NCI-H1694 treated with DMSO at 0.1 percent for 48 hours (cell line): ENCODE results near the gene CDH23.

ENCODE experiments used
- DNase-seq: peaks from one replicate; lab custom pipeline; 2025; lab: John Stamatoyannopoulos, UW

Gene CDH23

GRCh38 chr10:71757399-71757922 lies 360.7 kb downstream of the CDH23 start:
- DNase-seq, result no peak

GRCh38 chr10:71761105-71761511 lies 364.4 kb downstream of the CDH23 start:
- no peak for DNase-seq

GRCh38 chr10:71761541-71762113 lies 364.9 kb downstream of the CDH23 start:
- no peak for DNase-seq

DNA sequence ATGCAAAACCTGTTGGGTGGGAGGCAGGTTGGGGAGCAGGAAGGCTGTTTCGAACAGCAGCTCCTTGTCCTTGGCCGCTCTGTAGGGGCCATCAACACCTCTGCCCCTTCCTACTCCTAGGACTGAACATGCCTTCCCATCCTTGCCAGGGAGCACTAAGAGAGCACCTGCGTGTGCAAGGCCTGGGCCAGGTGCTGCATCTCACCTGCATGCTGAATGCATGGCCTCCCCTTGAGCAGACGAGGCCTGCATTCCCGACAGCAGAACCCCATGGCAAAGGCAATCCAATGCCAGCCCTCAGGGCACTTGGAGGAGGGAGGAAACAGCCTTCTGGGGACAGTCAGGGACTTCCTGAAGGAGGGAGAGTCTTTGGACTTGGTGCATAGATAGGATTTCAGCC lies 365.6 kb downstream of the CDH23 start:
- no peak for DNase-seq

GRCh38 chr10:71763352-71764127 lies 366.8 kb downstream of the CDH23 start:
- no peak for DNase-seq

- DNase-seq, result no peak
These were observed 368.6 kb downstream of the CDH23 start for GRCh38 chr10:71765176-71765904.

- no peak for DNase-seq
These were observed 369.4 kb downstream of the CDH23 start for GRCh38 chr10:71765906-71766716.

GRCh38 chr10:71766717-71767419 lies 370.1 kb downstream of the CDH23 start:
- DNase-seq, result no peak

DNA sequence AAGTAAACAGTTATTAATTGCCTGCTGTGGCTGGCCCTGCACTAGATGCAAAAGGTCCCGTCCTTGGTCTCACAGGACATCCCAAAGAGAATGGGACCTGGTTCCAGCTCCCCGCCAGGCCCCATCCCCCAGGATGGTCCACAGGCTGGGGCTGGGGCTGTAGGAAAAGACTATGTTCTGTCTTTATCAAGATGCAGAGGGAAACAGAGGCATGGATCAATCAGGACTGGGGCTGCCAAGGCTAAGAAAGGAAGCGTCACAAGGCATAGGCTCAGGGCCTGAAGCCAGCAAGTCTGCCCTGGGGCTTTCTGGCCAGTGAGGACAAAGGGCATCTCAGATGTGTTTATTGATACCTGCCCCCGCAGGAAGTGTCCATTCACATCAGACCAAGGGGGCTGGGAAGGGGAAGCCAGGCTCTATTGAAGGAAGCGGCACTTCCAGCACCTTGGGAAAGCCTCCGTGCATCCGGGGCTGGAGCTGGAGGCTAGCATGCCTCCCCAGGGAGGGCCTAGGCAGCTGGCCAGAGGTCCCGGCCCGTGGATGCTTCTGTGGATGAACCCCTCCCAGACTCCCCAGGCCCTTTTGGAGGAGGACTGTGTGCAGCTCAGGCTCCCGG lies 370.8 kb downstream of the CDH23 start:
- DNase-seq, result no peak

- no peak for DNase-seq
These were observed 372.6 kb downstream of the CDH23 start for GRCh38 chr10:71769279-71769823.

GRCh38 chr10:71770255-71770654 lies 373.5 kb downstream of the CDH23 start:
- DNase-seq, result no peak

DNA sequence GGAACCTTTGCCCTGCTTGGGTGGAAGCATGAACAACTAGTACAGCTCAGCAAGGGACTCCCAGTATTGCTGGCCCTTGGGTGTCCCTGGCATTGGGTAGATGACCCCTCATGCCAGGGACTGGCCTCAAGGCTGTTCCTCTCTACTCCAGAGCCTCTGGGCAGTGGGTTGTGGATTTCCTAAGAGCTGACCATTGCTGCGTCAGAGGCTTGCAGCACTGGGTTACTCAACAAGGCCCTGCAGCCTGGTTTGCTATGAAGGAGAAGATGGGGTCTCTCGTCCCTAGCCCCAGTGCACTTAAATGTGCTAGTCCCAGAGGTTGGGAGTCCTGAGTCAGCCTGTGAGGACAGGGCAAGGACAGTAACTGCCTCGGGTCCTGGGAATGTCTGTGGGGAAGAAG lies 374.1 kb downstream of the CDH23 start:
- DNase-seq, result no peak

DNA sequence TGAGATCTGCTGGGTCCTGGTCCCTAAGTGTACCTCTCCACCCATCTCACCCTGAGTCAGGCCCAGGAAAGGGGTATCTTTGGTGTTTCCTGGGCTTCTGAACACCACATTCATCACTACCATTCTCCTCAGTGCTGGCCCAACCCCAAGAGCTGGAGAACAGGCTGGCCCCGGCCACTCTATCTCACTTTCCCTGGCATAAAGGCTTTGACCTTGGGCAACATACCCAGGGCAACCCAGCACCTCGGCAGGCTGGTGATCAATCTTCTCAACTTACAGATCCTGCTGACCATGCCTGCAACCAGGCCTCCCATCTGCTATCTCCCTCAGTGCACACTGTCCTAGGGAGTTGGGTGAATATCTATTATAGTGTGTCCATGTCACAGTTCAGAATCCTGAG lies 374.5 kb downstream of the CDH23 start:
- no peak for DNase-seq

DNA sequence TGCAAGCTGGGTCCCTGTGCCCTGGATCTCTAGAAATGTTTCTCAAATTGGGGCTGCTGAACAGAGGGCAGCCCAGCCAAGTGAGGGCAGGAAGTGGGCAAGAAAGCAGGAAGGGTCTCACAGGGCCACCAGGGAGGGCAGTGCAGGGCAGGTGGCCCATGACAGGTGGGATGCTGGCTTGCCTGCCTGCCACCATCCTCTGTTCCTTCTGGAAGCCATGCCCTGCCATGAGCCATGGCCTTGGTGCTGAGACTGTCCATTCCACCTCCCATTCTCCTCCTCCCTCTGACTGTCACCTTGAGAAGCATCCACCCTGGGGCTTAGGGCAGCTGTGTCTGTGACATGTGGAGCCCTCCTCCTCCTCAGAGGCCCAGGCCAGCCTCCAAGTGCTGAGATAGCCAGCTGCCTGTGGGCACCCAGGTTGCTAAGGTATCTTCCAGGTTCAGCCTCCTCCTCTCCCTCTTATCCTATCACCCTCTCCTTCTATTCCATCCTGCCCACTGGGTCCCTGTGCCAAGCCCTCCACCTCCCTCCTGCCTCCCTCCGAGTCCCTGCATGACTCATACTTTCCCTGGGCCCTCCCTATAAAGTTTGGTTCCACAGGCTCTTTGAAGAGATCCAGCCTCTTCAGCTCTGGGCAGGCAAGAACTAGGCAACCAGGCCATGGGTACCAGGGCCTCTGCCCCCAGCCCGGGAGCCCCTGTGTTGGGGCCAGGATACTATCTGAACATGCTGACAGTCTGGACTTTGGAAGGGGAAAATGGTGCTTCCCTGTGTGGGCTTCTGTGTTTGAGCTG lies 375.3 kb downstream of the CDH23 start:
- no peak for DNase-seq

- no peak for DNase-seq
These were observed 376.1 kb downstream of the CDH23 start for GRCh38 chr10:71772832-71773220.

DNA sequence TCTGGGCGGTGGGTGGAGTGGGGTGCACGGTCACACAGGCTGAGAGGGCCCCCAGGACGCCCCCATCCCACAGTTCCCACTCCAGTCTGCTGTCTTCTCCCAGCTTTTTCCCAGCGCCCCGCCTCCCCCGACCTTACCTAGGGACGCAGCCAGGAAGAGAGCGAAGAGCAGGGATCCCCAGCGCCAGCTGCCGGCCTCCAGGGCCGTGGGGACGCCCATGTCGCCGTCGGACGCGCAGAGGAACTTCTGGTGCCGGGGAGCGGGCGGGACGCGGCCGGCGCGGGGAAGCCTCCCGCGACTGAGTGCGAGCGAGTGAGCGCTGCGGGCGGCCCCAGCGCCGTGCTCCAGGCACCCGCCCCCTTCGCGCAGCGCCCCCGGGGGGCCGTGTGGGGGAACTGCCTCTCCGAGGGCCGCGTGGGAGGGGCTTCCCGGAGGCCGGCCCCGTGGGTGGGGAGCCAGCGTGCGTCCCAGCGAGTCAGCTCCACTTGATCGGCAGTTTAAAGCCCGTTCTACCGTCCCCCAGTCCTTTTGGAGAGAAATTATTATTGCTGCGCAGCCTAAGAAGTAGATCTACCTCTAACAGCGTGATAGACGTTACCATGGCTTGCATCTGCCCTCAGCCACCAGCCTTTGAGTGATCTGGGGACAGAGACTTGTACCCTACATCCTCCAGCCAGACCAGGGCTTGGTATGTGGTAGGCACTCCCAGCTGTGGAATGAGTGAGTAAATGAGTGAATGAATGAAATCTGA lies 376.7 kb downstream of the CDH23 start, which contains the start of gene VSIR:
VSIR (minus strand) TSS at position 300 of the 751 bp plus-strand sequence; CDS start at position 219, 81 bp downstream.
- peak; percentile 68 for DNase-seq

GRCh38 chr10:71774916-71775702 lies 378.4 kb downstream of the CDH23 start:
- DNase-seq, result no peak

- no peak for DNase-seq
These were observed 379.8 kb downstream of the CDH23 start for GRCh38 chr10:71776481-71776925.
